Astrocyte of the cerebellum (primary cell): ENCODE results near the gene PIGW.

Experiments
- DNase-seq: peaks from one replicate; pipeline ENCODE4 v3.0.0-alpha.2; 2011; ENCODE audit warnings: low read depth
- H3K4me3 ChIP-seq: 2 replicates; pipeline ENCODE4 v1.5.1; 2011; ENCODE audit warnings: mild to moderate bottlenecking, low read depth, low read length, moderate library complexity
- in situ Hi-C: cut with HindIII; loops from 2 replicates; pipeline ENCODE4 v1.10.0; 2017; ENCODE audit warnings: low sequenced_read_pairs
- TF ChIP-seq, protein P1 (sequence below): IDR thresholded peaks from 2 replicates; pipeline ENCODE4 v1.5.1; 2012; ENCODE audit warnings: low read length, low read depth, moderate library complexity, mild to moderate bottlenecking; ENCODE audit errors: missing control alignments

PIGW gene

DNA sequence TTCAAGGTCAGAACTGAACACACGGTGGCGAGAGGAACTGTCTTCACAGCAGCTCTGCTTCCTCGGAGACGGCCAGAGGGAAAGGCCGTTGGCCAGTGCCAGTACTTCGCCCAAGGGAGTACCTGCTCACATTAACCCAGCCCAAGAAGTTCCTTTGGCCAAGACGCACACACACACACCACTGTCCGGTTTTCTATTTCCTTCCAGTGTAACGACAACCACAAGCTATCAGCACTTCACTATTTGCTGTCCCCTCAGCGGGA is 9.2 kb downstream of the PIGW start:
- in situ Hi-C loops = no loop called here
- no peak for DNase-seq
- TF ChIP-seq, protein P1, sequence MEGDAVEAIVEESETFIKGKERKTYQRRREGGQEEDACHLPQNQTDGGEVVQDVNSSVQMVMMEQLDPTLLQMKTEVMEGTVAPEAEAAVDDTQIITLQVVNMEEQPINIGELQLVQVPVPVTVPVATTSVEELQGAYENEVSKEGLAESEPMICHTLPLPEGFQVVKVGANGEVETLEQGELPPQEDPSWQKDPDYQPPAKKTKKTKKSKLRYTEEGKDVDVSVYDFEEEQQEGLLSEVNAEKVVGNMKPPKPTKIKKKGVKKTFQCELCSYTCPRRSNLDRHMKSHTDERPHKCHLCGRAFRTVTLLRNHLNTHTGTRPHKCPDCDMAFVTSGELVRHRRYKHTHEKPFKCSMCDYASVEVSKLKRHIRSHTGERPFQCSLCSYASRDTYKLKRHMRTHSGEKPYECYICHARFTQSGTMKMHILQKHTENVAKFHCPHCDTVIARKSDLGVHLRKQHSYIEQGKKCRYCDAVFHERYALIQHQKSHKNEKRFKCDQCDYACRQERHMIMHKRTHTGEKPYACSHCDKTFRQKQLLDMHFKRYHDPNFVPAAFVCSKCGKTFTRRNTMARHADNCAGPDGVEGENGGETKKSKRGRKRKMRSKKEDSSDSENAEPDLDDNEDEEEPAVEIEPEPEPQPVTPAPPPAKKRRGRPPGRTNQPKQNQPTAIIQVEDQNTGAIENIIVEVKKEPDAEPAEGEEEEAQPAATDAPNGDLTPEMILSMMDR = peak; percentile 17
- peak overlapping the region; percentile 99 for H3K4me3 ChIP-seq

DNA sequence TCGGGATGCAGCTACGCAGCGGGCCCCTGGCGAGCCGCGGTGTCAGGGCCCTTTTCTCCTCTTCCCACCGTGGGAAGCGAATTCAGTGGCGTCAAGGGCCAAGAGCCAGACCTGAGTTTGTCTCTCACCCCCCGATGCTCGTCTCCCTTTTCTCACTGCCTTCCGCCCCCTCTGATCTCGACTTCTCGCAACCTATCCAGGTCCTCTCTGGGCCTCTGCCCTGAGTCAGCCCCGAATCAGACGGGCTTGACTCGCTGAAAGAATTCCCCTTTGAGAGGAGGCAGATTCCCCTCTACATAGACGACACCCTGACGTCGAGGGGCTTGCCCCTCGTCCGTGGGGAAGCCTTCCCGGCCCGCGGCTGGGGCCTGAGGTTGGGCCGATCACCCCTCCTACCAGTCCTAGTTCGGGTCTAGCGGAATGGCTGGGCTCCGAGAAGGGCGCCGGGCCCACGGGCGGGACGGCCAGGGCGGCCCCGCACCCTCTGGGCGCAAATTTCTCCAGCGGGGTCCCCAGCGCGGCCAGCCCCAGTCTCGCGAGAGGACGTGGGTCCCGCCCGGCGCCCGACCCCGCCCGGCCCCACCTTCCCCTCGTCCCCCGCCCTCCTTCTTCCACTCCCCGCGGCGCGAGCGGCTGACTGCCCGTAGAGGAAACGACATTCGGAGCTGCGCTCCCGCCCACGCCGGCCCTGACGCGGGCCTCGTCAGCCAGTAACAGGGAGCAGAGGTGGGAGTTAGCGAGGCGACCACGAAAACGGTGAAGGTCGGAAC is 9.7 kb downstream of the PIGW start, which contains the start of gene GGNBP2:
Gene GGNBP2 (plus strand): TSS at position 613 of the 770 bp plus-strand sequence. CDS start 806 bp downstream, outside the sequence.
- TF ChIP-seq, protein P1 = no peak
- H3K4me3 ChIP-seq = peak within 1 kb of the TSS; percentile 99
- in situ Hi-C loops = no loop called here
- DNase-seq = peak; percentile 86

DNA sequence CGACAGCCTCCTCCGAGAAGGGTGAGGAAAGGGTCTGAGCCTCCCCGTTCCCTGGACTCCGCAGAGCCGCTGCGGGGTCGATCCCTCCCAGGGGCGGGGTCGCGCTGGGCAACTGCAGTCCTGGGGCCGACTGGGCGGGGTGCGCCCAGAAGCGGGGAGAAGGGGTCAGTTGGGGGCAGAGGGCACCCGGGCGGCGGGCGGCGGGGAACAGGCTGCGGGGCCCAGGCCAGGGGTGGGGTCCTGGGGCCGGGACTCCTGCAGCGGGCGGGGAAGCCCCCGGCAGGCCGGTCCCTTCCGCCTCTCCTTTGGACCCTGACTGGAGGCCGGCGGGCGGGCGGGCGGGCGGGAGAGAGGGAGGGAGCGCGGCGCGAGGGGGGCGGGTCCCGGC is 10.3 kb downstream of the PIGW start:
- TF ChIP-seq, protein P1 = no peak
- in situ Hi-C loops = no loop called here
- DNase-seq = no peak
- H3K4me3 ChIP-seq = peak overlapping the region; percentile 99

DNA sequence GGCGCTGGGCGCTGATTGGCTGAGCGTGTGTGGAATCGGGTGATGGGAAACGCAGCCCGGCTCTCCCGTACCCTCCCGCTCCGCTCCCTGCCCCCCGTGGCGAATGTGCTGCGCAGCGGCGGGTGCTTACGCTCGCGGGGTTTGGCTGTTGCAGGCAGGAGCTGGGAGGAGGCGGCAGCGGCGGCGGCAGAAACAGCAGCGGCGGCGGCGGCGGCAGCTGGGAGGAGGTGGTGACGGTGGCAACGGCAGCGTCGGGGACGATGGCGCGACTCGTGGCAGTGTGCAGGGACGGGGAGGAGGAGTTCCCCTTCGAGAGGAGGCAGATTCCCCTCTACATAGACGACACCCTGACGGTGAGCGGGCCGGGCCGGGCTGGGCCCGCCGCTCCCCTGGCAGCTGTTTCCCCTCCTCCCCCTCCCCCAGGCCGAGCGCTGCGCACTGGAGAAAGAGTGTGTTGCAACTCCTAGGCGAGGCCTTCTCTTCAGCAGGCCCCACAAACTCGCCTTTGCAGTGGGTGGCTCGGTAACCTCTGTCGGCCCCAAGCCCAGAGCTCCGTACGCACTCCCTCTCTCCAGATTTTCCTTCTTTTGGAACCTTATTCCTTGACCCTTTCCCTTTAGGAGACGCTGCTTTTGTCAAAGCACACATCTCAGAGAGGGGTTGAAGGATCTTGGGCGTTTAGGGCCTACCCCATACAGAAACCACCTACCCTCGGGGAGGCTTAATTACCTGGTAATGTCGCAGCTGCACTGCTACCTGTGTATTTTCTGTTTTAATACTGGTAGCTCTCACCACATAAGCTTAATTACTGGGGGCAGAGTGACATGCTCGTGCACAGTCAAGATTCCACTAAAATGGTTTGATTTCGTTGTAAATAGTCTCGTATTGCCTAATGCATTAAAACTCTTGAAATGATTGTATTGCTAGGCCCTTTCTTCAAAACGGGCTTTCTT is 11.0 kb downstream of the PIGW start:
- peak overlapping the region; percentile 99 for H3K4me3 ChIP-seq
- TF ChIP-seq, protein P1 = no peak
- in situ Hi-C loops = no loop called here
- peak; percentile 94 for DNase-seq

DNA sequence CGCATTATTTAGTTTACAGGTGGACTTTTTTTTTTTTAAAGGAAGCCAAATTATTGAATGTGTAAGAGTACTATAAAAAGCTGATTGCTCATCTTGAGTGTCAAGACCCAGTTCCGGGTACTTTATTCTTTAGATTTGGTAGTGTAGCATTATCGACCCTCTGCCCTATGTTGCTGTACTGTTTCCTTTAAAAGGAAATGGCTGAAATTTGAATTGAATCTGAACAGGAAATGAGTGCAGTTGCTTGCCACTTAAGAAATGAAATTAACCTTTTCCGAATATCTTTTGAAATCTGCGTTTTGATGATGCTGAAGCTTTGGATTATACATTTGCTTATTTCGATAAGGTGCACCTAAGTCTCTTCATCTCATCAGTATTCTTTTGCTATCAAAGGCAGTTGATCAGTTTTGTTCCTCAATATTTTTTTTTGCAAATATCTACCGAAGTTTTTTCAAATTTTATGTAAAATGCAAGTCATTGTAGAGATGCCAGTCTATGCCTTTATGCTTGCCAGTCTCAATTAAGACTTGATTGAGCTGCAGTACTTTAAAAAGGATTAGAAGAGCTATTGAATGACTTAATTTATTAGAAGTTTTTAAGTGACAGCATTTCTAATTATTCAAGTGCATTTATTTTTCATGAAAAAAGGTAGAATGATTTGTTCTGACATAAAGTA is 11.8 kb downstream of the PIGW start:
- TF ChIP-seq, protein P1 = no peak
- no peak for DNase-seq
- peak overlapping the region; percentile 99 for H3K4me3 ChIP-seq
- in situ Hi-C loops = no loop called here

DNA sequence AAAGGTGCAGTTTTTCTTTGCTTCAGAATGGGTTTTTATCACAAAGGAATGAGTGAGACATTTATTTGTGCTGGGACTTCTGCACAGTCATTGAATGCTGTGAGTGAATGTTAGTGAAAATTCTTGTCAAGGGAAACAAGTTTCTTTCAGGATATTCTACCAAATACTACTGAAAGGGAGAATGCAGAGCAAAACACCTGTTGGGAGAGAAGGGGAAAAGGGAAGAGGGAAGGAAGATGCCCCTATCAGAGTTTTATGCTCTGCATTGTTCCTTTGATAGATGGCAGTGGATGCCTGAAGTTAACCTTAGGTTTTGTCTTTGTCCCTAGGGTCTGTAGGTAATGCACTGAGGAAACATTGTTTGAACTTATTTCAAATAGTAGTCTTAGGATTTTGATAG is 13.0 kb downstream of the PIGW start:
- DNase-seq = no peak
- TF ChIP-seq, protein P1 = no peak
- in situ Hi-C loops = no loop called here
- H3K4me3 ChIP-seq = peak overlapping the region; percentile 16
